Measurements from ENCODE around the gene GRAMD2B. TPM values are rescaled to one million over a fixed set of nuclear protein-coding genes. Genes with fewer than 3 reads are reported as not detected.

The GRAMD2B gene
- polyA plus RNA-seq, 1 donor from 2014 or later: not detected

DNA sequence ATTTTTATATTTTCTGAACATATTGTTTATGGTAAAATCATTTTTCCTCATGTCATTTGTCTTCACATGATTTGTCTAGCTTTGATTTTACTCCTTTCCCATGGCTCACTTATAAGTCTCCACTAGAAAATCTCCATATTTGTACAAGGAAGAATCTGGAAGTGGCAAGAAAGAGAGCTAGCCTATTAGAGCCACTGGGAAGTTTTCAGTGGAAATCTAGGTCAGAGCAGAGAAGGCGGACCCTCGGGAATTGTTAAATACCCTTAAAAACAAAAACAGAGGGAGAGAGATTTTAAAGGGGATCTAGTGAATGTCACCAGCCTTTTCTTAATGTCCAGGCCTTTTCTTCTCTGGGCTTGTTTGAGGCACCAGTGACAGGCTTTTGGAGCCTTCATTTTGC lies 56.6 kb downstream of the GRAMD2B start:
- H2AFZ ChIP-seq (ENCODE audit: low read depth, low read length): no peak overlapping the region
- H3K9me2 ChIP-seq (ENCODE audit: insufficient read depth, low read length): no peaks in the 10 kb centered on the region
- H3K4me2 ChIP-seq (ENCODE audit: low read length): no peak overlapping the region
- no peak for TF ChIP-seq SMC3 (conservative IDR thresholded peaks at IDR 0.05; ENCODE audit: poor library complexity)
- no peak for TF ChIP-seq MXI1 (conservative IDR thresholded peaks at IDR 0.05; ENCODE audit: poor library complexity, severe bottlenecking)
- TF ChIP-seq RAD21 (conservative IDR thresholded peaks at IDR 0.05): no peak
- no peak for TF ChIP-seq TAF1 (IDR thresholded peaks at IDR 0.05; ENCODE audit: low read depth)
- TF ChIP-seq EP300 (conservative IDR thresholded peaks at IDR 0.05; ENCODE audit: poor library complexity, severe bottlenecking): no peak
- TF ChIP-seq, protein P1, sequence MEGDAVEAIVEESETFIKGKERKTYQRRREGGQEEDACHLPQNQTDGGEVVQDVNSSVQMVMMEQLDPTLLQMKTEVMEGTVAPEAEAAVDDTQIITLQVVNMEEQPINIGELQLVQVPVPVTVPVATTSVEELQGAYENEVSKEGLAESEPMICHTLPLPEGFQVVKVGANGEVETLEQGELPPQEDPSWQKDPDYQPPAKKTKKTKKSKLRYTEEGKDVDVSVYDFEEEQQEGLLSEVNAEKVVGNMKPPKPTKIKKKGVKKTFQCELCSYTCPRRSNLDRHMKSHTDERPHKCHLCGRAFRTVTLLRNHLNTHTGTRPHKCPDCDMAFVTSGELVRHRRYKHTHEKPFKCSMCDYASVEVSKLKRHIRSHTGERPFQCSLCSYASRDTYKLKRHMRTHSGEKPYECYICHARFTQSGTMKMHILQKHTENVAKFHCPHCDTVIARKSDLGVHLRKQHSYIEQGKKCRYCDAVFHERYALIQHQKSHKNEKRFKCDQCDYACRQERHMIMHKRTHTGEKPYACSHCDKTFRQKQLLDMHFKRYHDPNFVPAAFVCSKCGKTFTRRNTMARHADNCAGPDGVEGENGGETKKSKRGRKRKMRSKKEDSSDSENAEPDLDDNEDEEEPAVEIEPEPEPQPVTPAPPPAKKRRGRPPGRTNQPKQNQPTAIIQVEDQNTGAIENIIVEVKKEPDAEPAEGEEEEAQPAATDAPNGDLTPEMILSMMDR (IDR thresholded peaks at IDR 0.05; ENCODE audit: poor library complexity, severe bottlenecking): no peak
- TF ChIP-seq, protein P2, sequence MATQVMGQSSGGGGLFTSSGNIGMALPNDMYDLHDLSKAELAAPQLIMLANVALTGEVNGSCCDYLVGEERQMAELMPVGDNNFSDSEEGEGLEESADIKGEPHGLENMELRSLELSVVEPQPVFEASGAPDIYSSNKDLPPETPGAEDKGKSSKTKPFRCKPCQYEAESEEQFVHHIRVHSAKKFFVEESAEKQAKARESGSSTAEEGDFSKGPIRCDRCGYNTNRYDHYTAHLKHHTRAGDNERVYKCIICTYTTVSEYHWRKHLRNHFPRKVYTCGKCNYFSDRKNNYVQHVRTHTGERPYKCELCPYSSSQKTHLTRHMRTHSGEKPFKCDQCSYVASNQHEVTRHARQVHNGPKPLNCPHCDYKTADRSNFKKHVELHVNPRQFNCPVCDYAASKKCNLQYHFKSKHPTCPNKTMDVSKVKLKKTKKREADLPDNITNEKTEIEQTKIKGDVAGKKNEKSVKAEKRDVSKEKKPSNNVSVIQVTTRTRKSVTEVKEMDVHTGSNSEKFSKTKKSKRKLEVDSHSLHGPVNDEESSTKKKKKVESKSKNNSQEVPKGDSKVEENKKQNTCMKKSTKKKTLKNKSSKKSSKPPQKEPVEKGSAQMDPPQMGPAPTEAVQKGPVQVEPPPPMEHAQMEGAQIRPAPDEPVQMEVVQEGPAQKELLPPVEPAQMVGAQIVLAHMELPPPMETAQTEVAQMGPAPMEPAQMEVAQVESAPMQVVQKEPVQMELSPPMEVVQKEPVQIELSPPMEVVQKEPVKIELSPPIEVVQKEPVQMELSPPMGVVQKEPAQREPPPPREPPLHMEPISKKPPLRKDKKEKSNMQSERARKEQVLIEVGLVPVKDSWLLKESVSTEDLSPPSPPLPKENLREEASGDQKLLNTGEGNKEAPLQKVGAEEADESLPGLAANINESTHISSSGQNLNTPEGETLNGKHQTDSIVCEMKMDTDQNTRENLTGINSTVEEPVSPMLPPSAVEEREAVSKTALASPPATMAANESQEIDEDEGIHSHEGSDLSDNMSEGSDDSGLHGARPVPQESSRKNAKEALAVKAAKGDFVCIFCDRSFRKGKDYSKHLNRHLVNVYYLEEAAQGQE (IDR thresholded peaks at IDR 0.05; ENCODE audit: borderline replicate concordance): no peak
- TF ChIP-seq EZH2 (IDR thresholded peaks at IDR 0.05; ENCODE audit: borderline replicate concordance, insufficient read depth, low read length, poor library complexity, severe bottlenecking): no peak
- TF ChIP-seq POLR2AphosphoS5 (IDR thresholded peaks at IDR 0.05): no peak
- no peaks in the 10 kb centered on the region for H4K20me1 ChIP-seq (ENCODE audit: insufficient read depth)
- no peaks in the 10 kb centered on the region for H3K36me3 ChIP-seq (ENCODE audit: insufficient read depth, low read length)
- H3K9ac ChIP-seq (ENCODE audit: low read length): no peak overlapping the region
- no peaks in the 10 kb centered on the region for H3F3A ChIP-seq (ENCODE audit: insufficient read depth, low read length, poor library complexity, severe bottlenecking)
- H3K79me2 ChIP-seq (replicated peaks; ENCODE audit: insufficient read depth, low read length): no peaks in the 10 kb centered on the region
- no peaks in the 10 kb centered on the region for H3K27me3 ChIP-seq (ENCODE audit: insufficient read depth, low read depth, low read length)
- H3K4me3 ChIP-seq (ENCODE audit: low read length): no peak overlapping the region
- H3K9me3 ChIP-seq (ENCODE audit: low read length): no peaks in the 10 kb centered on the region
- no peak overlapping the region for H3K27ac ChIP-seq (ENCODE audit: low read length)

DNA sequence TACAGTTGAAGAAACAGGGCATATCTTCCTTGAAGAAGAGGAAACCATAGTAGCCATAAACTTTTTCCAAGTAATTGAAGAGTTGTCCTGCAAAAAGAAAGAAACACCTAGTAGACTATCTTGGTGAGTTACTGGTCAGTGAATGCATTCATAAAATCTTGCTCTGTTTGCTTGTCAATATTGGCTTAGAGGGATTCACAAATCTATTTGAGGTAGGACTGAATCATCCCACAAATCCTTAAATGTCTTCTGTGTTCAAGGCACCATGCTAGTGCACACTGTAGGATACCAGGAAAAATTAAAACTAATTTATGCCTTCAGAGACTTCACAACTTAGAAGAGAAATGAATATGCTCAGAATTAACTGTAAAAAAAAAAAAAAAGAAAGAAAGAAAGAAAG lies 57.6 kb downstream of the GRAMD2B start:
- TF ChIP-seq EZH2 (IDR thresholded peaks at IDR 0.05; ENCODE audit: borderline replicate concordance, insufficient read depth, low read length, poor library complexity, severe bottlenecking) (no peak), RAD21 (conservative IDR thresholded peaks at IDR 0.05) (no peak)
- TF ChIP-seq, protein P1 (IDR thresholded peaks at IDR 0.05; ENCODE audit: poor library complexity, severe bottlenecking): no peak
- TF ChIP-seq, protein P2 (IDR thresholded peaks at IDR 0.05; ENCODE audit: borderline replicate concordance): no peak
- no peak overlapping the region for H3K27ac ChIP-seq (ENCODE audit: low read length)
- H3K79me2 ChIP-seq (replicated peaks; ENCODE audit: insufficient read depth, low read length): no peaks in the 10 kb centered on the region
- H2AFZ ChIP-seq (ENCODE audit: low read depth, low read length): no peak overlapping the region
- H4K20me1 ChIP-seq (ENCODE audit: insufficient read depth): no peaks in the 10 kb centered on the region
- no peaks in the 10 kb centered on the region for H3K9me3 ChIP-seq (ENCODE audit: low read length)
- H3K36me3 ChIP-seq (ENCODE audit: insufficient read depth, low read length): no peaks in the 10 kb centered on the region
- no peaks in the 10 kb centered on the region for H3F3A ChIP-seq (ENCODE audit: insufficient read depth, low read length, poor library complexity, severe bottlenecking)
- no peaks in the 10 kb centered on the region for H3K9me2 ChIP-seq (ENCODE audit: insufficient read depth, low read length)
- no peak overlapping the region for H3K4me2 ChIP-seq (ENCODE audit: low read length)
- no peak overlapping the region for H3K9ac ChIP-seq (ENCODE audit: low read length)
- H3K27me3 ChIP-seq (ENCODE audit: insufficient read depth, low read depth, low read length): no peaks in the 10 kb centered on the region
- no peak overlapping the region for H3K4me3 ChIP-seq (ENCODE audit: low read length)
